GM18909 (cell line): ENCODE measurements around the gene FAM193A.
"Not testable (repeated sequence)": the region's sequence is repeated elsewhere in the genome, so short reads cannot be mapped to it uniquely, and the experiment has no call there.

Experiments used
- ATAC-seq: cut with Tn5 transposase; IDR thresholded peaks from one replicate; pipeline ENCODE4 v1.9.1; 2021; ENCODE audit warnings: mild to moderate bottlenecking; ENCODE audit not compliant: unreplicated experiment, poor library complexity

FAM193A gene

DNA sequence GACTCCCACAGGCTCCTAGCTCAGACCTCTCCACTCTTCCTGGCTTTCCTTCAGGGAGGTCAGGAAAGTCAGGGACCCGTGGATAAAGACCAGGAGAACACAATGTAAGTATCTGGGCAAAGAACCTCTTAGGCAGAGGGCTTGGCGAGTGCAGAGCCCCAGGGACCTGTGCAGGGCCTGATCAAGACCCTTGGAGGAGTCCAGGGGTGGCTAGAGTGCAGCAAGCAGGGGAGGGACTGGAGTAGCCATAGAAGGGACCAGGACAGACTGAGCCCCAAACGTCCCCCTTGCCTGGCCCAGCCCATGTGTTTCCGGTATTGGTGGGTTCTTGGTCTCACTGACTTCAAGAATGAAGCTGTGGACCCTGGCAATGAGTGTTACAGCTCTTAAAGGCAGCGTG is 225.6 kb downstream of the FAM193A start:
- ATAC-seq: no peak

DNA sequence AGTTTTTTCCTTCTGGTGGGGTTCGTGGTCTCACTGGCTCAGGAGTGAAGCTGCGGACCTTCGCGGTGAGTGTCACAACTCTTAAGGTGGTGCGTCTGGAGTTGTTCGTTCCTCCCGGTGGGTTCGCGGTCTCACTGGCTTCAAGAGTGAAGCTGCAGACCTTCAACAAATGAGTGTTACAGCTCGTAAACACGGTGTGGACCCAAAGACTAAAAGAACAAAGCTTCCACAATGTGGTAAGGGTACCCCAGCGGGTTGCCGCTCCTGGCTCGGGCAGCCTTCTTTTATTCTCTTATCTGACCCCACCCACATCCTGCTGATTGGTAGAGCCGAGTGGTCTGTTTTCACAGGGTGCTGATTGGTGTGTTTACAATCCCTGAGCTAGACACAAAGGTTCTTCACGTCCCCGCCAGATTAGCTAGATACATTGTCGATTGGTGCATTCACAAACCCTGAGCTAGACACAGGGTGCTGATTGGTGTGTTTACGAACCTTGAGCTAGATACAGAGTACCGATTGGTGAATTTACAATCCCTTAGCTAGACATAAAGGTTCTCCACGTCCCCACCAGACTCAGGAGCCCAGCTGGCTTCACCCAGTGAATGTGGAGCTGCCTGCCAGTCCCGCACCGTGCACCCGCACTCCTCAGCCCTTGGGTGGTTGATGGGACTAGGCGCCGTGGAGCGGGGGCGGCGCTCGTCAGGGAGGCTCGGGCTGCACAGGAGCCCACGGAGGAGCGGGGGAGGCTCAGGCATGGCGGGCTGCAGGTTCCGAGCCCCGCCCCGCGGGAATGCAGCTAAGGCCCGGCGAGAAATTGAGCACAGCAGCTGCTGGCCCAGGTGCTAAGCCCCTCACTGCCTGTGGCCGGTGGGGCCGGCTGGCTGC is 226.3 kb downstream of the FAM193A start:
- not testable (repeated sequence) for ATAC-seq

DNA sequence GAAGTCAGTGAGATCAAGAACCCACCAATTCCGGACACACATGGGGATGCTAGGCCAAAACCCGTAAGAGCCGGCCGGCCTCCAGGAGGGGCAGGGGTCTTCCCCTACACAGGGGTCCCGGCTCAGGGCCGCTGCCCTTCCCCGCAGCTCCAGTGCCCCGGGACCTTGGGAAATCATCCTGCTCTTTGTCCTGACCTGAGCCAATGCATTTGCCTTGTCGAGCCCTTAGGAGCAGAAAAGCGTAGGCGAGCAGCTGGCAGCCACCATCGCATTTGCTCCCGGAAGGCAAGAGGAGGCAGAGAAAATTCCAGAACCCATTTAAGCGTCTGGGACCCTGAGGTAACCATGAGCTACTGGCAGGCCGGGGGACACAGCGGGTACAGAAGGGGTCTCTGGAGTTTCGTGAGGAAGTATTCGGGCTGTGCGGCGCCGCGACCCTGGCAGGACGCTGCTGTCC is 227.1 kb downstream of the FAM193A start:
- no peak for ATAC-seq

DNA sequence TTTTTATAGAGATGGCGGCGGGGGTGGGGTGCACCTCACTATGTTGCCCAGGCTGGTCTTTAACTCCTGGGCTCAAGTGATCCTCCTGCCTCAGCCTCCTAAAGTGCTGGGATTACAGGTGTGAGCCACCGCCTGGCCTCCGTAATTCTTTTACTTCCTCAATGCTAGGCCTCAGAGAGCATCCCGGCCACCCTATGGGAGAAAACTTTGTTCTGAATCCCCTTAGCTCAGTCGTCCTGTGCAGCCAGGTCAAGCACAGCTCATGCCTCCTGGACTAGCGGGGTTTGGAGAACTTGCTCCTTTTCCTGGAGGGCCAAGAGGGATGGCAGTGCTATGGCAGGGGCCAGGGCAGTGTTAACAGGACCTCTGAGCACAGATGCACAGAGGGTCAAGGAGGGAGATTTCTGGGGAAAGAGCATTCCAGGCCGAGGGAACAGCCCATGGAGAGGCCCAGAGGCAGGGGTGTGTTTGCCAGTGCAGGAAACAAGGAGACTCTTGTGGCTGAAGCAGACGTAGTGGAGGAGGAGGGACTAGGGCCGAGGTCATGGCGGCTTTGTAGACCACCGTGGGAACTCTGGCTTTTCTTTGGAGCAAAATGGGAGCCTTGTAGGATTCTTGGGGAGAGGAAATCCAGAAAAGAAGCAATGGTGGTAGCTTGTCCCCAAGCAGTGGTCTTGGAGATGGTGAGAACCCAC is 229.5 kb downstream of the FAM193A start:
- no peak for ATAC-seq

DNA sequence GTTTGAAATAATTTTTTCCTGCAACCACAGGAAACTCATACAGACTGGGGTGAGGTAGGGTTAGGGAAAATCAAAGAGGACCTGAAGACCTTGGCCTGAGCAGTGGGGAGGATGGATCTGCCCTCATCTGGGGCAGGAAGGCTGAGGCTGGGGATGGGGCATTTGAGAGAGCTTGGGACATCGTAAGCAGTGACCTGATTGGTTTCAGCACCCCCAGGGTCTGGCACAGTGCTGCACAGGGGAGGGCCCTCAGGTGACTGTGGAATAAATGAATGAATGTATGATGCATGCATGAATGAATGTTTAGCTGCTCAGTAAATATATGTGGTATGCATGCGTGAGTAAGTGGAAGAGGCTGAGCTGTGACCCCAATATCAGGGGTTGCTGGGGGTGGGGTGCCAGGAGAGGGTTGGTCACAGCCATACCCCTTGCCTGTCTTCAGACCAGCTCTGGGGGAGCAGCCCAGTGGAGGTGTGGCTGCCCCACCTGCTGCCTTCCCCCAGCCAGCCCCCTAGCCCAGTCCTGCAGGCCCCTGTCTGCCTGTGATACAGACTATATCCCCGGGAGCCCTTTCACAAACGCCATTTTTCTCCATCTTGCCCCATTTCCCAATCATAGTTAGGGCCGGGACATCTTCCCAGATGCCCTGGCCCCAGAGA is 230.7 kb downstream of the FAM193A start:
- ATAC-seq: no peak

DNA sequence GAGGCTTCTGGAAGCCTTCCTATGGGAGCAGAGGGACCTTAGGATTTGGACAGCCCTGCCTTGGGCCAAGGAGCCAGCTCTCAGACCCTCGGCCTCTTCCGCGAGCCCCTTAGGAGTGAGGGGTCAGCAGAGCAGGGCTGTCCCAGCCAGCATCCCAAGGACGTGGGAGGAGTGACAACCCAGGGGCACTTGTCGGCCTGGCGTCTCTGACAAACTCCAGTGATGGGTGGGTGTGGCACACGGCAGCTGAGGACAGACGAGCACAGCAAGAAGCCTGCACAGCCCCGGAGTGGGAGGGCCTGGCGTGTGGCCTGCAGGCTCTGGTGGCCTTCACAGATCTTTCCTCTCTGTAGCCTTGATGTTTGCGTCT is 231.2 kb downstream of the FAM193A start:
- no peak for ATAC-seq

DNA sequence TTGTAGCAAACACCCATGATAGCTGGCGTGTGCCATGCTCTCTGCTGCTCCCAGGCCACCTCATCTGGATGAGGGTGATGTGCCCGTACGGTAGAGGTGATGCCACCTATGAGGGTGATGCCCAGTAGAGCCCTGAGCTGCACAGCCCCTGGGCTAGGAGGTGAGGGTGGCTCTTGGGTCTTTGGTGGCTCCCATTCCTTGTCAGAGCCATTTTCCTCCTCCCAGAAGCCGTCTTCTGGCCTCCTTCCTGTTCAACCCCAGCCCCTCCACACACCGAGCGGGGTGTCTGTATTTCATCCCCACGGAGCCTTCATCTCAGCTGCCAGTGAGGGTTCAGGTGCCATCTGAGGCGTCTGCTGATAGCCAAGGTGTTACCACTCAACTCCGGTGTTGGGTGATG is 231.7 kb downstream of the FAM193A start:
- no peak for ATAC-seq

DNA sequence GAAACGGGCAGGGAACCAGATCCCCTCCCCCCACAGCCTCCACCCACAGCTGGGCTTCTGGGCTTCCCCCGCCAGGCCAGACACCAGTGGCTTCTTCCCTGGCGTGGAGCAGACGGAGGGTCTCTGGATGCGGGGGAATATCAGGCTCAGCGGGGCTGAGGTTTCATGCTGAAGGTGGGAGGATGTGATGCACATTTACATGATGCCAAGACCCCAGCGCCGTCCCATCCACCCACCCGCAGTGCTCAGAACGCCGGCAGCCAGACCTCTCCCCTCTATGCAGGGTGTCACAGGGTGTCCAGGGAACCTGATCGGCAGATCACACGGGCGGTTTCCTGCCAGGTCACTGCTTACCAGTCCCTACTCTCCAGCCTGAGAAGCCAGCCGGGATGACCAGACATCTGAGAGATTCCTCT is 232.5 kb downstream of the FAM193A start:
- no peak for ATAC-seq

DNA sequence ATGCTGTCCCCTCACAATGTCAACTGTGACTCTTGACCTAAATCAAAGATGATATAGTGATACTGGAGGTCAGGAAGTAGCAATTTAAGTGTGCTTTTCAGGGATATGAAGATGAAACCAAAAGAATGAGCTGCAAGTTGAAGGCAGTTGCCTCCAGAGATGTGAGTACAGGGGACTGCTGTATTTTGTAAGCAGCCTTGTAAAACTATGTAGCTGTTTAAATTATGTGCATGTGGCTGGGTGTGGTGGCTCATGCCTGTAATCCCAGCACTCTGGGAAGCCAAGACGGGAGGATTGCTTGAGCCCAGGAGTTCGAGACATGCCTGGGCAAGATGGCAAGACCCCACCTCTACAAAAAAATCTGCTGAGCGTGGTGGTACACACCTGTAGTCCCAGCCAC is 234.8 kb downstream of the FAM193A start:
- no peak for ATAC-seq

DNA sequence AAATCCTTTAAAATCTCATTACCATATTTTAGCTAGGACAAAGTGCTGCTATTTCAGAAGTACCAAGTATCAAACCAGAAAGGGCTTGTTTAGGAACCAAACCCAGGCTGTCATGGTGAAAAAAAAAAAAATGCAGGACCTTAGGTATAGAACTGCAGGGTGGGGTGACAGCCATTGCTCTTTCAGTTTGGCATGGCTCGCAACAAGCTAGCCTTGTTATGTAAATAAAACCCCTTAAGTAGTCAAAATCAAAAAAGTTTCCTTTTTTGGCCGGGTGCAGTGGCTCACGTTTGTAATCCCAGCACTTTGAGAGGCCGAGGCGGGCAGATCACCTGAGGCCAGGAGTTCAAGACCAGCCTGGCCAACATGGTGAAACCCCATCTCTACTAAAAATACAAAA is 244.2 kb downstream of the FAM193A start:
- ATAC-seq: not testable (repeated sequence)

DNA sequence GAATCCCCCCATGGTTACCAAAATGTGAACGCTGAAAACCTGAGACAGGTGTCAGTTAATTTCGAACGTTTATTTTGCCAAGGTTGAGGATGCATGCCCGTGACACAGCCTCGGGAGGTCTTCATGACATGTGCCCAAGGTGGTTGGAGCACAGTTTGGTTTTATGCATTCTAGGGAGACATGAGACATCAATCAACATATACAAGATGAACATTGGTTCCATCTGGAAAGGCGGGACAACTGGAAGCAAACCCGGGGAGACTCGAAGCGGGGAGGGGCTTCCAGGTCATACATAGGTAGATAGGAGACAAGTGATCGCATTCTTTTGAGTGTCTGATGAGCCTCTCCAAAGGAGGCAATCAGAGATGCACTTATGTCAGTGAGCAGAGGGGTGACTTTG is 245.5 kb downstream of the FAM193A start:
- ATAC-seq: no peak
